GM19025 (cell line): Measurements from ENCODE around the gene ITLN1.

Source experiments
- ATAC-seq: cut with Tn5 transposase; IDR thresholded peaks from one replicate; pipeline ENCODE4 v1.9.1; 2021; ENCODE audit warnings: mild to moderate bottlenecking, low read depth, moderate library complexity; ENCODE audit not compliant: unreplicated experiment

Gene ITLN1

DNA sequence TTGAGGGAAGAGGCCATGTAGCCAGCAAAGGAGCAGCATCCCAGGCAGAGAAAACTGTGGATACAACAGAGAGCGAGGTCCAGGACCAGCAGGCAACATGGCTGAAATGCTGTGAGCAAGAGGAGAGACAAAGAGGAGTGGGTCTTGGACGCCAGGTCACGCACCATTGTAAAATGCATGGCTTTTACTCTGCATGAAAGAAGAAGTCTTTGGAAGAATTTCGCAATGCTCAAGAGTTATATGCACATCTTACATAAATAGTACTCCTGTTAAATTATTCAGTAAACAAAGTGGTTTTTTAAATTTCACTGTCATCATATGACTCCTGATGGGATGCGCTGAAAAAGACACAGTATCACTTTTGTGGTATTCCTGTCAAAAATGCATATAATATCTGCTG is 25.8 kb downstream of the ITLN1 start:
- no peak for ATAC-seq

DNA sequence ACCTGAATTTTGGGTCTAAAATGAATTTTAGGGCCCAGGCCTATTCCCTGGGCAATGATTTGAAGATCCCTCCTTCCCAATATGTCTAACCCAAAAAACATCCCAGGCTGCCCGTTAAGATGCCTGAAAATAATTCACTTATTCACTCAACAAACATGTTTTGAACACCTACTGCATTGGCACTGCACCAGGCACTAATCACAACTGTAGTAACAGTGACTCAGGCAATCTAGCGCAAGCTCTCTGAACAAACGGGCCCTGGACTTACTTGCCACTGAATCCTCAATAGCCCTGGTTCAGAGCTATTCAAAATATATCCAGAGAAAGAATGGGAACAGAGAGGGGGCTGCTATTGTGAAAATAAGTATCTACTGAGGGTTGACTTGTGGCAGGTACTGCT is 26.5 kb downstream of the ITLN1 start:
- no peak for ATAC-seq

DNA sequence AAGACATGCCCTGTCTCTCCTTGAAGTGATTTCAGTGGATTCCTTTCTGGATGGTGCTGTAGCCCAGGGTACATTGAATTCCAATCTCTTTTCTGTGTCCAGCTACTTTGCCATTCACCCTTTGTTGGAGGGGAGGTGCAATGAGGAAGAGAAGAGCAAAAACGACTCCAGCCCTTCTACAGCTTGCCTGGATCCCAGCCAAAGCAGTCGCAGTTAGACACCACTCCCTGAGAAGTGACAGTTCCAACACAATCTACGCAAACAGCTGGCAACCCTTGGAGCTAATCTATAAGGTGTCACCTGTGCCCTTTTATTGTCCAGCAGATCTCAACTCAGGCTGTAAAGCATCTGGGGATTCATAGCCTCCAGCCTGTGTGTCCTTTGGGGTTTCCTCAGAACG is 26.9 kb downstream of the ITLN1 start:
- ATAC-seq = no peak

DNA sequence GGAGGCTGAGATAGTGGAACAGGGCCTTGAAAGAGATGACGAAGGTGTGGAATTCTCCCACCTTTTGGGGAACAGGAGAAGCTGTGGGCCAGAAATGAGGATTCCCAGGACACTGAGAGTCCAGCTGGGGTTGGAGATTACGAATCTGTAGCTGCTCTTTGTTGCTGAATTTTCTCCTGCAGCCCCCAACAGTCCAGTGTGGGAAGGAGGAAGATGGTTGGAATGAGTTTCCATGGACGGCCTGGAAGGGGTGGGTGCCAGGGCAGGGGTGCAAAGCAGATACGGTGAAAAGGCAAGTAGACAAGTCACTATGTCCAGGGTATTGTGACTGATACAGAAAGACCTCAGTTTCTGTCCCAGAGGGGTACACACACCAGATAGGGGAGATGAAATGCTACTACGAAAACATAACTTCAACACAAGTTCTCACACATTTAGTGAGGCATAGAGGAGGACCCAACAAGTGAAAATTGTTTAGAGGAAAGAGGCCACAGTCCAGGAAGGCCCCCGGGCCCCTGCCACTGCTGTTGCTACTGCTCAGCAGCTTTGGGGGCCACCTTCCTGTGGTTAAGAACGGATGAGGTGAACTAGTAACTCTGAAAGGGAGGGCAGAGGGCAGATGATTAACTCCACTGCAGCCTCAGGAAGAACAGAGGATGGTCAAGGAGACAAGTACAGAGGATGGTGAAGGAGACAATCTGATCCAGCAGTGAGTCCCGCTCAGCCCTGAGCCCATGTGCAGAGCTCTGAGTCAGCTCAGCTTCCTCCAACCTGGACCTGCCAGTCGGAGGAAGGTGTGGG is 29.6 kb downstream of the ITLN1 start:
- peak; percentile 92 for ATAC-seq

DNA sequence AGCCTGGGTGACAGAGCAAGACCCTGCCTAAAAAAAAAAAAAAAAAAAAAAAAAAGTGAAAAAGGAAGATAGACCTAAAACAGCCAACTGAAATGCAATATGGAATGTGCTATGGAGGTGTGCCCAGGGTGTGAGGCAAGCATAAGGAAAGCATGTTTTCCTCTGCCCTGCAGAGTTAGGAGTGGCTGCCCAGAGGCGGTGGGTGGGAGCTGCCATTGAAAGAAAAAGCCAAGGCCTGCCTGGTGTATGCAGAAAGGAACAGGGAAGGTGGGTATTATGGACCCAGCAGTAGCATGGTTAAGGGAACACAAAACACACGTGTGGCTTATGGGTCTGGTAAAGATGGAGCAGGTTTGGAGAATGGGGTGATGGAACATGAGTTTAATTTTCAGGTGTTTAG is 31.2 kb downstream of the ITLN1 start:
- no peak for ATAC-seq

DNA sequence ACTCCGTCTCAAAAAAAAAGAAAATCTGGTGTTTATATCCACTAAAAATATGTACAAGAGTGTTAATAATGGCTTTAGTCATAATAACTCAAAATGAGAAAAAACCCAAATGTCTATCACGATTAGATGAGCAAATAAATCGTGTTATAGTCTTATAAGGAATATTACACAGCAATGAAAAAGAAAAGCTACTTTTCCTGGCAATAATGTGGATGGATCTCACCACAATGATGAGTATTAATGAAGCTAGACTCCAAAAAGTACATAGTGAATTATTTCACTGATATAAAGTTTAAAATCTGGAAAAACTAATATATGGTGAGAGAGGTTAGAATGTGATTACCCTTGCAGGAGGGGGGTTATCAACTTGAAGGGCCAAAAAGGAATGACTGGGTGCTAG is 32.0 kb downstream of the ITLN1 start:
- no peak for ATAC-seq

DNA sequence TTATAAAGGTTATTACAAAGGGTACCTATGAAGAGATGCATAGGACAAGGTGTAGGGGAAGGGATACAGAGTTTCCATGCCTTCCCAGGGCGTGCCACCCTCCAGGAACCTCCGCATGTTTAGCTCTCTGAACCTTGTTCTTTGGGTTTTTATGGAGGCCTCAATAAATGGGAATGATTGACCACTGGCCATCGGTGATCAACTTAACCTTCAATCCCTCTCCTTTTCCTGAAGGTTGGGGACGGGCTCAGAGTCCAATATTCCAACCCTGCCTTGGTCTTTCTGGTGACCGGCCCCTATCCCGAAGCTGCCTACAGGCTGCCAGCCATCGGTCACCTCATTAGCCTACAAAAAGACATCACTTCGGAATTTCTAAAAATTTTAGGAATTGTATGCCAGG is 34.0 kb downstream of the ITLN1 start:
- ATAC-seq = no peak

DNA sequence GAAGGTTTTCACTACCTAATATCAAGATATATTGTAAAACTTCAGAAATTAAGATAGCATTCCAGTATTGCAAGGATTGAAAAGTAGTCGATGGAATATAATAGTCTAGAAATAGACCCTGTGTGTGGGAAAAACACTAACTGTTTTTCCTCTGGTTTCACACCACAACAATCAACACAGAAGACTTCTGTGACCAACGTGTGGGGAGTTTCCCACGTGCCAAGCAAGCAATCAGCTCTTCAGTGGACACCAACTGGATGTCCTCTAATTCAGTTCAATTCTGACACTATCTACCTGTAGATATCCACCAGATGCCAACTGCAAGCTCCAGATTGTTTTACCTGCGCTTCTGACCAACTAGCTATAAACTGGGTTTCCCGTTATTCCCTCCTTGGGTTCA is 34.4 kb downstream of the ITLN1 start:
- ATAC-seq = no peak

DNA sequence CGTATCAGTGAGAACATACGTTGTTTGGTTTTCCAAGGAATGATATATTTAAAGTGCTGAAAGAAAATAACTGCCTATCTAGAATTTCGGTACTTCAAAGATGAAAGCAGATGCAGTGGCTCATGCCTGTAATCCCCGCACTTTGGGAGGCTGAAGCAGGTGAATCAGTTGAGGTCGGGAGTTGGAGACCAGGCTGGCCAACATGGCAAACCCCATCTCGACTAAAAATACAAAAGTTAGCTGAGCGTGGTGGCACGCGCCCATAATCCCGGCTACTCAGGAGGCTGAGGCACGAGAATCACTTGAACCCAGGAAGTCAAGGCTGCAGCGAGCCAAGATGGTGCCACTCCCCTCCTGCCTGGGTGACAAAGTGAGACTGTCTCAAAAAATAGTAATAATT is 38.7 kb downstream of the ITLN1 start:
- no peak for ATAC-seq

DNA sequence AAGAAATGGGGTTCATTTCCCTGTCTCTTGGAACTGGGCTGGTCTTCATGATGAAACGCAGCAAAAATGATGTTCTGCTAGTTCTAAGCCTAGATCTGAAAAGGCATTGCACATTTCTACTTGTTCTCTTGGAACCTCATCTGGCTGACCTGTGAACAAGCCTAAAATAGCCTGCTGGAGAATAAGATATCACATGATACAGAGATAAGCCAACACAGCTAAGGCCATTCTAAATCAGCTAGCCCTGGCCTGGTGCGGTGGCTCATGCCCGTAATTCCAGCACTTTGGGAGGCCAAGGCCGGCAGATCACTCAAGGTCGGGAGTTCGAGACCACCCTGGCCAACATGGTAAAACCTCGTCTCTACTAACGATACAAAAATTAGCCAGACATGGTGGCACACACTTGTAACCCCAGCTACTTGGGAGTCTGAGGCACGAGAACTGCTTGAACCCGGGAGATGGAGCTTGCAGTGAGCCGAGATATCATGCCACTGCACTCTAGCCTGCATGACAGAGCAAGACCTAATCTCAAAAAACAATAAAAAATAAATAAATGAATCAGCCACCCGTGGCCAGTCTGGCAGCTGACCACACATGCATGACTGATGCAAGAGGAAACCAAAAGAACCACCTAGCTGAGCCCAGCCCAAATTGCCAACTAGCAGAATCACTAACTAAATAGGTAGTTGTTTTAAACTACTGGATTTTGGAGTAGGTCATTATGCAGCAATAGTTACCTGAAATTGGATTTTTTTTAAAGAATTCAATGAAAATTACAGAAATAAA is 40.3 kb downstream of the ITLN1 start:
- ATAC-seq = no peak

DNA sequence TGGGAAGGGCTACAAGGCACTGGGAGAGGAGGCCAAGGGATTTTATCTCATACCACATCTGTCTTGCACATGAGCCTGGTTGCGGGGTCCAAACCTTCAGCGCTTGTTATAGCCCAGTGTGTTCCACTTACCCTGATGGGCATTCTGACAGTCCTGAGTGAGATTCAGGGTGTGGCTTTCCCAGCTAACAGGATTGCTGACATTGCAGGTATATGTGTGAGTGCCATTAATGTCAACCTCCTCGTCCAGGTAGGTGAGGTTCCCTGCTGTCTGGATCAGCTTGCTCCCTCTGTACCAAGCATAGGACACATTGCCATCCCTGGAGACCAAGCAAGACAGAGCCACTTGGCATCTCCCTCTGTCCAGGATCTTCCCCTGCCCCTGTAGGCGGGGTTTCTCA is 43.9 kb downstream of the ITLN1 start:
- no peak for ATAC-seq

DNA sequence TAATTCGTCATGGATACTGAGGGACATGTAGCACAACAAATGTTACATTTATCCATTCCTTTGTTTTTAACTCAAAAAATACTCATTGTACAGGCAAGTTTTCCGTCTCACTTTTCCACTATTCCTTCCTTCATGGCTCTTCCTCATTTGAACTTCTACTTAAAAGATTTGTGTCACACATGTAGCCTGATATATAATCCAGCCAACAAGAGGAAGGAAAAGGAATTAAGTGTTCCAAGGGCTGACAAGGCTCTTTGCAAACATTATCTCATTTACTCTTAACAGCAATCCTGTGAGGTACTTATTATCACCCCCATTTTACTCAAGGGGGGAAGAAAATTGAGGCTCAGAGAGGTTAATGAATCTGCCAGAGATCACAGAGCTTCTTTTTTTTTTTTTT is 45.2 kb downstream of the ITLN1 start:
- ATAC-seq = no peak

DNA sequence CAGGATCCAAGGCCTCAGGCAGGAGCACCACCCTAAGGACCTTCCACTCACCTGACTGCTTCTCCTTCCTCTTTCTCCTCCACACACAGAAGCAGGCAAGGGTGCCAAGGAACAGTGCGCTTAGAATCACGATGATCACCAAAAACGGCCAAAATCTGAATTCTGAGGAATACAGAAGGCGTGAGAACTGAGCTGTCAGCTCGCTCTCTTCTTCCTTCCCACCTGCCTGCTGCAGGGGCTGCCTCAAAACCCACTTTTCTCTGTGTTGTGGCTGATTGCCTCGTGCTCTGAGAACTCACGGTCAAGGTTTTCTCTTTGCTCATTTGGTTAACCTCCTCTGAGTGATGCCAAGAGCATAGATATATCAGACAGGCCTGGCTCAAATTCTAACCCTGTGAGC is 46.1 kb downstream of the ITLN1 start:
- no peak for ATAC-seq

DNA sequence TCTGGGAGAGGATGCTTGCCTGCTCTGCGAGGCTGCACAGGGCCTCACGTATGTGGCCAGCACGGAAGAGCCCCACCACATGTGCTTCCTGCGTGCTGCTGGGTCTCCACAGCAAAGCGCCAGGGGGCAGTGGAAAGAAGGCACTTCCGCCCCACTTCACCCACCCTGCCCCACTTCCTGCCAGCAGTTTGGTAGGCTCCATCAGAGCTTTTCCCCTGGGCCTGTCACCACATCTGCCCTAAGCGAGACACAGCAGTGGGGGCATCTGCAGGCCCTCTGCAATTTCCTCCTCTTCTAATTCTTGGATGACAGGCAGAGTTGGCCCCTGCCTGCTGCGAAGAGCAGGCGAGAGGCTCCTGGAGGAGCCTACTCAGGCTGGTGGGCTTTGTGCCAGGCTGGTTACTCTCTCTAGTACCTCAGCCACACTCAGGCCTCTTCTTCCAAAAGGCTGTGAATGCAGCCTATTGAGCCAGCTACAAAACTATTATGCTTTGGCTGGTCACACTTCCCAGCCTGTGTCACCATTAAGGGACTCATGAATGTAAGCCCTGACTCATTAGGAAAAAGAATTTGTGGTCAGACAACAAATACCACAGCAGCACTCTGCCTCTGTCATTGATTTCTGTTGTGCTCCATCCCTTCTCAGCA is 47.3 kb downstream of the ITLN1 start:
- ATAC-seq = peak; percentile 66

DNA sequence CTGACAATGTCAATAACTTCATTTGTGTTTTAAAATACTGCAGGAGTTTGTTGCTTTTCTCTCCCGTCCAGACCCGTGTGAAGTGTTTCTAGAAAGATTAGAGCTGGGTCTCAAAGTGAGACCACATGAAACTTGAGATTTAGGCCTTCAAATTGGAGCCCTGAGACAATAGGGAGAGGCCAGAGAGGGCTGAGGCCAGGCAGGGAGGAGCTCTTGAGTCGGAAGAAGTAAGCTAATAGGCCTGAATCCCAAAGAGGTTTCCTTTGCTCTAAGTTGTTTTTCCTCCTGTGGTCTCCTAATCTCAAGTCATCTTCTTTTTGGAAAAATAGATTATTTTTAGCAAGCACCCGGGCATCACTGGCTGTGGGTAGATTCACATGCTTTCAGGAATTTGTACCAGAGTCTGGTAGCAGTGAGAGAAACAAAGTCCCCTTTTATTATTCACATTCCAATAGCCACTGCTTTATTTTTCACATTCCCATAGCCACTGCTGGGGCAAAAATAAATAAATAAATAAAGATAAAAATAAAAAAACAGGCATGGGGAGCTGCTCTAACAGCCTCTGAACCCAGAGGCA is 47.9 kb downstream of the ITLN1 start:
- ATAC-seq = no peak

DNA sequence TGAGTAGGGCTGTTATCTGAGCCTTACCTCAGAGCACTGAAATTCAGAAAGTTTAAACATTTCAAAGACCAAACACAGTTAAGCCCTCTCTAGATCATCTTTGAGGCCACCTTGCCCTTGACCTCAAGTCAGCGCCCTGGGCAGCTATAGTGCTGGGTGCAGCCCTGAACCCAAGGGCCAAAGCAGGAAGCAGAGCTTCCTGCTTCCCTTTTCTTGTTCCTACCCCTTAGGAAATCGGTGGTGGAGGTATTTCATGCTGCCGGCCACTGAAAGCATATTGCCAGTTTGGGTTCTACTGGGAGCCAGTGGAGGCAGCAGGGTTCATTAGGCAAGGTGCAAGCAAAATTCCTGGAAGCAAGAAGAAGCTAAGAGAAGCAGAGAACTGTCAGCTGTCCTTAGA is 48.4 kb downstream of the ITLN1 start:
- no peak for ATAC-seq

DNA sequence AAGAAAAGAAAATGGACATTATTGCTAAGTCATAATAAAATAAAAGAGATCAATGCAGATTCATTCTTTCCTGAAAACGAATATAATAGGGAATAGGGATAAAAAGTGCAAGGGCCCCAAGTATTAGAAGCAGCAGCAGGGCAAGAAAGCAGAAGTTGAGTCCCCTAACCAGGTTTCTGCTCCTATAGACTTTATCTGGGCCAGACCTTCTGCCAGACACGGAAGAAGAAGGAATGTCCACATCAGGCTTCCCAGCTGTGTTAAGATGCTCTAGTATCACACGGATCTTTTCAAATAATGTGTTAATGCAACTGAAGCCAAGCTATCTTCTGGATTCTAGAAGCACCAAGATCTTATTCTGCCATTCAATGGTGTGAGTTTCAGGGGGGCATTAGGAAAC is 49.2 kb downstream of the ITLN1 start:
- ATAC-seq = no peak

DNA sequence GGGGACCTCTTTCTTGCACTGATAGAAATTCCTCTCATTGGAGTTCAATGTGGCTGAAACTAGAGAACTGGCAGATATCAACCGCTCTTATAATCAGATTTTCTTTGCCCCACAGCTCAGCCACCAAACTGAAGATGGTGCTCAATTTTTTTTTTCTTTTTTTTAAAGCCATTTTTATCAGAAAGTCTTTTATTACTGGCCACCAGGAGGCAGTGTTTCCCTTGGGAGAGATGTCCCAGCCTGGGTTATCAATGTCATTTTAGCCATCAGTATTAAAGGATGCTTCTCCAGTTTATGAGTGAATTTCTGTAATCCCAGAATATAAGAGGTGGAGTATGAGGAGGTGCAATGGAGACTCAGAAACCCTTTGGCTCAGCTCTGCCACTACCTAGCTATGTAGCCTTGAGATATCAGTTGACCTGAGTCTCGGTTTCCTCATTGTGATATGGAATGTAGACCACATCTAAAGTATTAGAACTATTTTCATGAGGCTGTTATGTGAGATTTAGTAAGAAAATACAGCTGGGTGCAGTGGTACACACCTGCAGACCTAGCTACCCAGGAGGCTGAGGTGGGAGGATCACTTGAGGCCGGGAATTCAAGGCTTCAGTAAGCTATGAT is 49.9 kb downstream of the ITLN1 start:
- ATAC-seq = no peak

DNA sequence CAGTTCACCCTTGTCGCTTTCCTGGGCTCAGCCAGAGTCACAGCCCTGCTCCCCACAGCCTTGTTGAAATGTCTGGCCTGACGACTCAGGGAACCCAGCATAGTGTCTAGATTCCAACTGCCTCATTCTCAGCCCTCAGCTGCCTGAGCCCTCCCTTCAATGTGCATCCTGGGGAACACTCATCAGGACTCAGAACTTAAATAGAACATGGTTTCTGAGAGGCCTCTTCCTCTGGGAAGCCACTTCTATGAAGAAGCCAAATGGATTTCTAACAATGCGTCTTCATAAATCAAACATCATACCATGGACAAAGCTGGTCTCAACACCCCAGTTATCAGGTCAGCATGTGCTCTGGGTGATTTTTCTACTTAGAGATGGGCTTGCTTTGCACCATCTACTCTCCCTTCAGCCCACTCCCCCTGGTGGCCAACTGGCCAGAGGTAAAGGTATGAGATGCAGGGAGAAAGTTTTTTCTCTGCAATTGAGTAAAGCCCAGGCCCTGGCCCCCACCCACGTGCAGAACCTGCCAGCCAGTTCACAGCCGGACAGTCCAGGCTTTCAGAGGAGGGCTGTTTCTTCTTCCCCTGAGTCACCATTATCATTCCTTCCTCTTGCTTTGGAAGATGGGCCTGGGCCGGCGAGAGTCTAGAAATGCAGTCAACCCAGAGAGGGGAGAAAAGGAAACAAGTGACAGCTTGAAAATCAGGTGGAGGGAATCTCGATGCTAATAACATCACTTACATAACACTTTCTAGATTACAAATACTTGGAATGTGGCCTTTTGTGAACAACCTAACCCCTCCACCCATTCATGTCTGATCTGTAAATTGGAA is 54.4 kb downstream of the ITLN1 start:
- no peak for ATAC-seq

DNA sequence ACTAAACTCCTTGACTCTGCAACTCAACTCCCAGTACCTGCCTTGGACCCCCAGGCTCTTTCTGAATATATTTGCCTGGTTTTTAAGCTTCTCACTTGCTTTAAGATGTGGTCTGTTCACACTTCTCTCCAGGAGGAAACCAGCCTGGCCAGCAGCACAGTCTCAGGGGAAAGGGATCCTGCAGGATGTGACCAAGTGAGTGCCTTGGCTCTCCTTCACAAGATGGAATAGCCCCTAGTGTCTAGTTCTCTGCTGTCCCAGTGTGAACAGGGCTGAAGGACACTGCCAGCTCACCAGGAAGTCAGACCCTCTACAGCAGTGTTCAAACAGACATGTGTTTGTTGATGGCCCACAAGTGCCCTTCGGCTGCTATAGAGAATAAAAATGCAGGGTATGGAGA is 55.2 kb downstream of the ITLN1 start:
- ATAC-seq = no peak
